GM12892 (cell line): Measurements from ENCODE around the gene MTRR.
"Not testable (repeated sequence)": the region's sequence is repeated elsewhere in the genome, so short reads cannot be mapped to it uniquely, and the experiment has no call there.

Experiments used
- DNase-seq: peaks from one replicate; pipeline ENCODE4 v3.0.0; 2011; ENCODE audit not compliant: insufficient read length
- FAIRE-seq: peaks from 2 replicates; lab custom pipeline; 2011; peaks lifted over from hg19 to GRCh38; lab: Jason Lieb, UNC
- POLR2A ChIP-seq: IDR thresholded peaks from 2 replicates; pipeline ENCODE4 v1.6.1; 2011; ENCODE audit warnings: low read depth, low read length, control low read depth
- POLR2AphosphoS5 ChIP-seq: IDR thresholded peaks from 2 replicates; pipeline ENCODE4 v1.6.1; 2011; ENCODE audit warnings: low read depth, low read length, control low read depth
- TAF1 ChIP-seq: IDR thresholded peaks from 2 replicates; pipeline ENCODE4 v1.6.1; 2011; ENCODE audit warnings: low read depth, mild to moderate bottlenecking, control low read depth, low read length, borderline replicate concordance

Gene MTRR

GRCh38 chr5:7902666-7903625 is 34.0 kb downstream of the MTRR start:
- no peak for DNase-seq
- FAIRE-seq, result peak; percentile 60
- no peak for TF ChIP-seq POLR2AphosphoS5
- TF ChIP-seq TAF1, result no peak
- no peak for TF ChIP-seq POLR2A

- FAIRE-seq, result no peak
- TF ChIP-seq POLR2AphosphoS5, result no peak
- TF ChIP-seq POLR2A, result no peak
- TF ChIP-seq TAF1, result no peak
- no peak for DNase-seq
Observed at GRCh38 chr5:7904170-7904569, 35.2 kb downstream of the MTRR start.

- no peak for TF ChIP-seq POLR2AphosphoS5
- no peak for TF ChIP-seq POLR2A
- no peak for TF ChIP-seq TAF1
- FAIRE-seq (no peak), DNase-seq (no peak)
Observed at GRCh38 chr5:7907612-7908011, 38.7 kb downstream of the MTRR start.

- TF ChIP-seq POLR2AphosphoS5 (no peak), POLR2A (no peak), TAF1 (no peak)
- FAIRE-seq (no peak), DNase-seq (no peak)
Observed at GRCh38 chr5:7908317-7908716, 39.4 kb downstream of the MTRR start.

GRCh38 chr5:7910738-7911428 is 41.9 kb downstream of the MTRR start:
- DNase-seq (no peak), FAIRE-seq (no peak)
- TF ChIP-seq TAF1 (no peak), POLR2A (no peak), POLR2AphosphoS5 (no peak)

GRCh38 chr5:7911429-7911771 is 42.5 kb downstream of the MTRR start:
- FAIRE-seq, DNase-seq: not testable (repeated sequence)

GRCh38 chr5:7916171-7916804 is 47.3 kb downstream of the MTRR start:
- DNase-seq (no peak), FAIRE-seq (no peak)
- no peak for TF ChIP-seq TAF1
- TF ChIP-seq POLR2AphosphoS5, result no peak
- TF ChIP-seq POLR2A, result no peak

- no peak for FAIRE-seq
- TF ChIP-seq POLR2AphosphoS5 (no peak), POLR2A (no peak), TAF1 (no peak)
- DNase-seq, result no peak
Observed at GRCh38 chr5:7917130-7918123, 48.5 kb downstream of the MTRR start.

- no peak for DNase-seq
- no peak for FAIRE-seq
- no peak for TF ChIP-seq POLR2A
- no peak for TF ChIP-seq POLR2AphosphoS5
- no peak for TF ChIP-seq TAF1
Observed at GRCh38 chr5:7925961-7926695, 57.2 kb downstream of the MTRR start.

- TF ChIP-seq TAF1 (no peak), POLR2AphosphoS5 (no peak), POLR2A (no peak)
- FAIRE-seq (no peak), DNase-seq (no peak)
Observed at GRCh38 chr5:7926720-7927119, 57.8 kb downstream of the MTRR start.
